ENCODE measurements around the gene SDK2.

The SDK2 gene

DNA sequence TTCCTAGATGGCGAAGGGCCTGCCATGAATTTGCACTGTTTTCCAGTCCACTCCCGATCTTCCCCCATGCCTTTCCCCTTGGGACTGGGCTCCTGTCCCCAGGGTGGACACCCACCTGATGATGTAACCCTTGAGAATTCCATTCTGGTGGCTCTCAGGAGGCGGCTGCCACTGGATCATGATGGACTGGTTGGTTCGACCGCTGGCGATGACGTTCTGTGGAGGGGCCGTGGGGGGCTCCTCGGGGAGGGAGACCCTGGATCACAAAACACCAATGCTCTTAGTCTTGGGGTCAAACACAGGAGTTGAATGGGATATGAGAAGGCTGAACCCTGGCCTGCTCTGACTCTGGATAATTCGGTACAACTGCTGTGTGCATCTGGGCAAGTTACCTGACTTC, 225.2 kb downstream of the SDK2 start:
- DNase-seq (ENCODE audit: low read depth): no peak

DNA sequence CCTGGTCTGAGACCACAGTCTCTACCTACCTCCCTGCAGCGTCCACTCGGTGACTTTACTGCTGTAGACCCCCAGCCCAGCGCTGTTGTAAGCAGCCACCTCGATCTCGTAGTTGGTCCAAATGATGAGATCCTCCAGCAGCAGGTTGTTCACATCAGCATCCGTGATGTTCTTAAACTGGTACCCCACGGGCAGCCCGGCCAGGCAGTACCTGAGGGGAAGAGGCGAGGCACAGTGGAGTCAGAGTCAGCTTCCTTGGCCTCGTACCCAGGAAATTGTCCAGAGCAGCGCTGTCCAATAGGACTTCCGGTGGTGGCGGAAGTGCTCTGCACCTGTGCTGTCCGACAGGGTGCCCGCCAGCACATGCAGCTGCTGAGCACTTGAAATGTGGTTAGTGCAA, 228.5 kb downstream of the SDK2 start:
- no peak for DNase-seq (ENCODE audit: low read depth)

DNA sequence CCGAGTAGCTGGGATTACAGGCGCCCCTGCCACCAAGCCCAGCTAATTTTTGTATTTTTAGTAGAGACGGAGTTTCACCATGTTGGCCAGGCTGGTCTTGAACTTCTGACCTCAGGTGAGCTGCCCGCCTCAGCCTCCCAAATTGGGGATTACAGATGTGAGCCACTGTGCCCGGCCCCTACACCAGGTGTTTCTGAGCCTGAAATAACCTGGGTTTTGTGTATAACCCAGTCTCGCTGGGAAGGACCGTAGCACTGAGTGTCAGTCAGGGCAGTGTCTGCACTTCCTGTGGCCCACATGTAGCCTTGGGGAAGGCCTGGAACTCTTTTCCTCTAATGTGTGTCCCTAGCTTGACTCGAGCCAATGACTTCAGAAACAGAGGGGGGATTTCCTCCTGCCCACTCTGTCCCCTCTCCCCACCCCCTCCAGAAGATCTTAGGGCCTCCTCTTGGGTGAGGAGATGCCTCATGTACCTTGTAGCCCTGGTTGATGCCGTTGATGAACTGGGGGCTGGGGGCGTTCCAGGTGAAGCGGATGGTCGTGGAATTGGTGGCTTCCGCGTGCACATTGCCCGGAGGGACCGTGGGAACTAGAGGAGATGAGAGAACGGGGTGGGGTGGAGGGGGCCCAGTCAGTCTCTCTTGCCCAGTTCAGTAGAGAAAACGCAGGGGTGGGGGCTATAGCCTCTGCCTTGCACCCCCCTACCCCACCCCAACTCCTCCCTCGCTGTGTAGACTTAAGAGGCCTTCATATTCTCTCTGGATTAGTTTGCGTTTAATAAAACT, 229.9 kb downstream of the SDK2 start:
- no peak for DNase-seq (ENCODE audit: low read depth)

DNA sequence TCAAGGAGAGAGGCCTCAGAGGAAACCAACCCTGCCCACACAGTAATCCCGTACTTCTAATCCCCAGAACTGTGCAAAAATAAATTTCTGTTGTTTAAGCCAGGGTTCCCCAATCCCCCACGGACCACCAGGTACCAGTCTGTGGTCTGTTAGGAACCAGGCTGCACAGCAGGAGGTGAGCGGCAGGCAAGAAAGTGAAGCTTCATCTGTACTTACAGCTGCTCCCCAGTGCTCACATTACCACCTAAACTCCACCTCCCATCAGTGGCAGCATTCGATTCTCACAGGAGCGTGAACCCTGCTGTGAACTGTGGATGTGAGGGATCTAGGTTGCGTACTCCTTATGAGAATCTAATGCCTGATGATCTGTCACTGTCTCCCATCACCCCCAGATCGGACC, 231.3 kb downstream of the SDK2 start:
- no peak for DNase-seq (ENCODE audit: low read depth)

DNA sequence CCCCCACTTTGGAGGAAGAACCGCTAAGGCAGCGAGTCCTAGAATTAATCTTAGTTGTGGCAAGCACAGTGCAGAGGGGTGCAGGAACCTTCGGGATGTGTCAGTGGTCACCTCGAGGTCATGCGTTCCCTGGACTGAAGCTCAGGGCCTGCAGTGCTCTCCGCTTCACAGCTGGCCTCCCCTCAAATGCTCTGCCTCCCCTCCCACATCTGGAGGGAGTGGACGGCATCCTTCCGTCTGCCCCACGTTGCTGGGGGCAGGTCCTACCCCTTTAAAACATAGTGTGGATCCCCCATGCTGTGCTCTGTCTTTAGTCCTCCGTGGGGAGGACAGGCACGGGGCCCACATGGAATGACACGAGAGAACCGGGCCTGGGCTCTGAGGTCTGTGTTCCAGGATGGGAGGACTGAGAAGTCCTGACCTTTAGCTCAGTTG, 232.9 kb downstream of the SDK2 start:
- DNase-seq (ENCODE audit: low read depth): no peak

DNA sequence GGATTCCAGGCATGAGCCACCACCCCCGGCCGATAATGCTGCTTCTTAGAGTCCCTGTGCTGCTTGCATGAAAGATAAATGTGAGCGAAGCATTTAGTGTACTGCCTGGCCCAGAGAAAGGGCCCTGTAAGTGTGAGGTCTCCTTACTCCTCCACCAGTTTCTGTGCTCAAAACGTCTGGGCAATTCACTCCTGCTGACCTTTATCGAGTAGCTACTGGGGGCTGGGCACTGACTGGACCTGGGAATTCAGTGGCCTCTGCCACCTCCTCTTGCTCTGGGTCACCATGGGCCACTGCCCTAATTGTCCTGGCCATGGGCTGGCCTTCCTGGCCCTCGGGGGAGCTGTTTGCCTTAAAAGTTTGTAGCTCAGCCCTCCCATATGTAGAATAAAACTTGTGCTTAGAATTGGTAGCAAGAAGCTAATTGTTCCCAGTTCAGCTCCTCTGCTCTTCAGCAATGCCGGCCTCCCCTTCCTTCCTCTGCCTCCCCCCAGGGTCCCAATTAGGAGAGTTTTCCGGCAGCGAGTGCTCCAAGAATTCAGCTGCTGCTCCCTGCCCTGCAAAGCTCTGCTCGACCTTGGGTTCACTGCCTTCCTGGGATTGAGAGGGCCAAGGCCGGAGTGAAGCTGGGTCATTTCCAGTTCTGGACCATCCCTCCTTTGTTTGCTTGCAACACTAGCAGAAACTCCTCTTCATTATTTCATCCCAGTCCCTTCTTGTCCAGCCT, 233.5 kb downstream of the SDK2 start:
- DNase-seq (ENCODE audit: low read depth): no peak

- no peak for DNase-seq (ENCODE audit: low read depth)
Observed at GRCh38 chr17:73404246-73404645, 240.0 kb downstream of the SDK2 start.

GRCh38 chr17:73402466-73402865, 241.8 kb downstream of the SDK2 start:
- DNase-seq (ENCODE audit: low read depth): no peak

GRCh38 chr17:73401911-73402310, 242.3 kb downstream of the SDK2 start:
- no peak for DNase-seq (ENCODE audit: low read depth)

DNA sequence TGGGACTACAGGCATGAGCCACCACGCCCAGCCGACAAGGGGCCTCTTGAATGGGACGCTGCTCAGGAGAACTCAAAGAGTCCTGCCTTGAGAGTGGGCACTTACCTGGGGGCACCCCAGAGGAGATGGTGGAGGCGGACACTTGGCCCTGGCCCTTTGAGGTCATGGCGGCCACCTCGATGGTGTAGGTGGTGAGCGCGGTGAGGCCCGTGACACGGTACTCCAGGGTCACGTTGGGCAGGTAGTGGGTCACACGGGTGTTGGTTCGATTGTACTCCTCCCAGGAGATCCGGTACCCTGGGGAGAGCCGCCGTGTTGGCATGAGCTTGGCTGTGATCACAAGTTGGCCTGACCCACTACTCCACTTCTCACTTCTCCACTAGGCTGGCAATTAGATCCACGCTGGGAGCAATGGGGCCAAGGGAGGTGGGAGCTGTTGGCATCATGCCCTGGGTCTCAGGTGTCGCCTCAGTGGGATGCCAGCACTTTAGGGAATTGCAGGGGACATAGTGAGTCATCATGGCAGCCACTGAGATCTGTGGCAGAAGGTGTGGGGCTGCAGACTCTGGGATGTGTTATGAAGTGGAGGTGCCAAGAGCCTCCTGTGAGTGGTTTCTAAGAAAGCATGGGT, 243.2 kb downstream of the SDK2 start:
- no peak for DNase-seq (ENCODE audit: low read depth)

GRCh38 chr17:73399056-73399455, 245.2 kb downstream of the SDK2 start:
- no peak for DNase-seq (ENCODE audit: low read depth)

- DNase-seq (ENCODE audit: low read depth): no peak
Observed at GRCh38 chr17:73397856-73398540, 246.2 kb downstream of the SDK2 start.

GRCh38 chr17:73397278-73397826, 246.9 kb downstream of the SDK2 start:
- no peak for DNase-seq (ENCODE audit: low read depth)

GRCh38 chr17:73396431-73397277, 247.6 kb downstream of the SDK2 start:
- no peak for DNase-seq (ENCODE audit: low read depth)

- no peak for DNase-seq (ENCODE audit: low read depth)
Observed at GRCh38 chr17:73394512-73395450, 249.5 kb downstream of the SDK2 start.

DNA sequence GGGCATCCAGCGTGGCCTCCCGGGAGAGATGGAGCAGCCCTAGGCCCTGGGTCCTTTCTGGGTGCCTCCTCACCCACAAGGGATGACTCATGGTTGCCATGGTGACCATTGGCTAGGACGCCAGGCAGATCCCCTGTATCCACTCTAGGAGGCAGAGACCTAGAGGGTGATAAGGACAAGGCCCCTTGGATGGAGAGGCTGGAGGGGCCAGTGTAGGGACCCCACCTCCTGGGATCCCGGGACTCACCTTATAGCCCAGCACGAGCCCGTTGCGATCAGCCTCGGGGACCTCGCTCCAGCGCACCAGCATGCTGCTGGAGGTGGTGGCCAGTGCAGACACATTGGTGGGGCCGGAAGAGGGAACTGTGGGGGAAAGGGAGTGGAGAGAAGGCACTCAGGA, 250.3 kb downstream of the SDK2 start:
- DNase-seq (ENCODE audit: low read depth): no peak

DNA sequence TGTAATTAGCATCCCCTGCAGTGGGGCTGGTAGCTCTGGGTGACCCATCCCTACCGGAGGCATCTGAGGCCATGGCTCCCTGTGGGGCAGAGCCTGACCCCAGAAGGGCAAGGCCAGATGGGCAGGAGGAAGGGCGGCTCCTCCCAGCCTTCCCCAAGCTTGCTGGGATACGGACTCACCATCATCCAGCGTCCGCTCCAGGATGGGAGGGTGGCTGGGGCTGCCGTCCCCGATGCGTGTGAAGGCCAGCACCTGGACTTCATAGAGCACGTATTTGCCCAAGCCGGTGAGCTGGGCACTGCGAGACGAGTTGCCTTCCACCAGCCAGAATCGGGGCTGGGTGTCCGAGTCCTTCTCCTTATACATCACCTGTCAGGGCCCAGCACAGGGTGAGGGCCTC, 250.9 kb downstream of the SDK2 start:
- no peak for DNase-seq (ENCODE audit: low read depth)

GRCh38 chr17:73391331-73392265, 252.6 kb downstream of the SDK2 start:
- DNase-seq (ENCODE audit: low read depth): no peak

GRCh38 chr17:73390851-73391250, 253.4 kb downstream of the SDK2 start:
- DNase-seq (ENCODE audit: low read depth): no peak
